Measurements from ENCODE around the gene THAP8. TPM values are rescaled to one million over a fixed set of nuclear protein-coding genes. Genes with fewer than 3 reads are reported as not detected.

THAP8 gene
- polyA plus RNA-seq, 1 donor (not counting 4 experiments of a cell fraction or from before 2014, with no cell fraction given) = 1.8 TPM

- Histone ChIP-seq H3K9ac (ENCODE audit: control insufficient read depth, extremely low read depth, insufficient read depth, low read length) (no peak overlapping the region), H3K9me3 (ENCODE audit: control insufficient read depth, low read depth, low read length) (no peaks in the 10 kb centered on the region), H3K79me2 (ENCODE audit: control insufficient read depth, insufficient read depth, low read length) (no peaks in the 10 kb centered on the region), H3K36me3 (ENCODE audit: control insufficient read depth in 2 of 2, extremely low read depth in 1 of 2, insufficient read depth in 2 of 2, low read length in 2 of 2) (peaks cover 1 to 10% of the 10 kb centered on the region in 2 experiments), H4K20me1 (ENCODE audit: control insufficient read depth, extremely low read depth, insufficient read depth, low read length) (no peaks in the 10 kb centered on the region), H3K4me1 (ENCODE audit: control insufficient read depth, extremely low read depth, insufficient read depth, low read length) (no peaks in the 10 kb centered on the region), H3K27ac (ENCODE audit: control insufficient read depth, insufficient read depth, low read length) (no peak overlapping the region), H3K27me3 (ENCODE audit: control insufficient read depth, extremely low read depth, insufficient read depth, low read length) (no peaks in the 10 kb centered on the region), H3K4me2 (ENCODE audit: control insufficient read depth, extremely low read depth, insufficient read depth, low read depth, low read length) (no peak overlapping the region), H3K9me1 (ENCODE audit: control insufficient read depth, extremely low read depth, insufficient read depth, low read length) (no peaks in the 10 kb centered on the region), H2AFZ (ENCODE audit: control insufficient read depth, low read length) (no peak overlapping the region), H3K4me3 (ENCODE audit: control insufficient read depth in 2 of 3, extremely low read depth in 1 of 3, insufficient read depth in 2 of 3, low read depth in 1 of 3, low read length in 3 of 3) (no peak overlapping the region)
- FAIRE-seq (no peak), DNase-seq (ENCODE audit: low read depth, low spot score) (no peak)
- dilution Hi-C loops (cut with MboI; ENCODE audit: extremely low pct_ligation_motif_present, low sequenced_read_pairs) = no loop called here
- no peak for TF ChIP-seq EZH2 (IDR thresholded peaks at IDR 0.05; ENCODE audit: low read length)
- TF ChIP-seq, protein P1, sequence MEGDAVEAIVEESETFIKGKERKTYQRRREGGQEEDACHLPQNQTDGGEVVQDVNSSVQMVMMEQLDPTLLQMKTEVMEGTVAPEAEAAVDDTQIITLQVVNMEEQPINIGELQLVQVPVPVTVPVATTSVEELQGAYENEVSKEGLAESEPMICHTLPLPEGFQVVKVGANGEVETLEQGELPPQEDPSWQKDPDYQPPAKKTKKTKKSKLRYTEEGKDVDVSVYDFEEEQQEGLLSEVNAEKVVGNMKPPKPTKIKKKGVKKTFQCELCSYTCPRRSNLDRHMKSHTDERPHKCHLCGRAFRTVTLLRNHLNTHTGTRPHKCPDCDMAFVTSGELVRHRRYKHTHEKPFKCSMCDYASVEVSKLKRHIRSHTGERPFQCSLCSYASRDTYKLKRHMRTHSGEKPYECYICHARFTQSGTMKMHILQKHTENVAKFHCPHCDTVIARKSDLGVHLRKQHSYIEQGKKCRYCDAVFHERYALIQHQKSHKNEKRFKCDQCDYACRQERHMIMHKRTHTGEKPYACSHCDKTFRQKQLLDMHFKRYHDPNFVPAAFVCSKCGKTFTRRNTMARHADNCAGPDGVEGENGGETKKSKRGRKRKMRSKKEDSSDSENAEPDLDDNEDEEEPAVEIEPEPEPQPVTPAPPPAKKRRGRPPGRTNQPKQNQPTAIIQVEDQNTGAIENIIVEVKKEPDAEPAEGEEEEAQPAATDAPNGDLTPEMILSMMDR (optimal IDR thresholded peaks at IDR 0.05 in 1 of 3, IDR thresholded peaks at IDR 0.05 in 1 of 3, conservative IDR thresholded peaks at IDR 0.05 in 1 of 3; ENCODE audit: extremely low read depth in 1 of 3, insufficient read depth in 2 of 3, low read length in 3 of 3) = no peak
Measured at GRCh38 chr19:36027696-36028095, 26.4 kb downstream of the THAP8 start.

DNA sequence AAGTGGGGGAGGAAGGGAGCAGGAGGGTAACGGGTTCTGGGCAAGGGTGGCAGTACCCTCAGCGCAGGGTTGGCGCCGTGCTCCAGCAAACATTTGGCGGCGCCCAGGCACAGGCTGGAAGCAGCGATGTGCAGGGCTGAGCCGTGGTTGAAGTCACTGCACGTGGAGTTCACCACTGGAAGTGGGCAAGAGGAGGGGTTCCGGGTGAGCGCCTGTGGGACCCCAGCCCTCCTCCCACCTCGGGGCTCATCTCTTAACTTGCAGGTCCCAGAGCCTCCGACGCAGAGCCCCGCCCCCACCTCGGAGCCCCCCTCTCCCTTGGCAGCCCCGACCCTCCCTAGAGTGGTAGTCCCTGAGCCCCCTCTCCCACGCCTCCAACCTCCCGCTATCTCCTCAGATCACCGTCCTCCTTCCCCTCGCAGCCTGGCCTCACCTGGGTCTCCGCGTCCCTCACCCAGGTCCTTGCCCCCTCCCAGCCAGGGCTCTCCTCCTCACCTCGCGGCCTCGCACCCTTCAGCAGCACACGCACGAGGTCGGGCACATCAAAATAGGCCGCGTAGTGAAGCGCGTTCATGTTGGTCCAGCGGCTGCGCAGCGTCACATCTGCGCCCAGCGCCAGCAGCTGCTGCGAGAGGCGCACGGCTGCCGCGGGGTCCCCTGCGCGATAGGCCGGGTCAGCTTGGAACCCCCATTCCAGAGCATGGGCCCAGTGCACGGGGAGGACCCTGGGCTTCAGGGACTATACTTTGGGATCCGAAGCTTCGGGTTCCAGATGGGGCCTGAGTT, 27.8 kb downstream of the THAP8 start:
- H3K36me3 ChIP-seq (ENCODE audit: control insufficient read depth in 2 of 2, extremely low read depth in 1 of 2, insufficient read depth in 2 of 2, low read length in 2 of 2) = peaks cover 1 to 10% of the 10 kb centered on the region in 2 experiments
- no peaks in the 10 kb centered on the region for H3K9me3 ChIP-seq (ENCODE audit: control insufficient read depth, low read depth, low read length)
- H3K79me2 ChIP-seq (ENCODE audit: control insufficient read depth, insufficient read depth, low read length) = no peaks in the 10 kb centered on the region
- FAIRE-seq (no peak), DNase-seq (ENCODE audit: low read depth, low spot score) (no peak)
- TF ChIP-seq EZH2 (IDR thresholded peaks at IDR 0.05; ENCODE audit: low read length) = no peak
- TF ChIP-seq, protein P1 (optimal IDR thresholded peaks at IDR 0.05 in 1 of 3, IDR thresholded peaks at IDR 0.05 in 1 of 3, conservative IDR thresholded peaks at IDR 0.05 in 1 of 3; ENCODE audit: extremely low read depth in 1 of 3, insufficient read depth in 2 of 3, low read length in 3 of 3) = no peak
- no peaks in the 10 kb centered on the region for H4K20me1 ChIP-seq (ENCODE audit: control insufficient read depth, extremely low read depth, insufficient read depth, low read length)
- dilution Hi-C loops (cut with MboI; ENCODE audit: extremely low pct_ligation_motif_present, low sequenced_read_pairs) = no loop called here
- no peak overlapping the region for H3K27ac ChIP-seq (ENCODE audit: control insufficient read depth, insufficient read depth, low read length)
- H2AFZ ChIP-seq (ENCODE audit: control insufficient read depth, low read length) = no peak overlapping the region
- H3K27me3 ChIP-seq (ENCODE audit: control insufficient read depth, extremely low read depth, insufficient read depth, low read length) = no peaks in the 10 kb centered on the region
- H3K9ac ChIP-seq (ENCODE audit: control insufficient read depth, extremely low read depth, insufficient read depth, low read length) = no peak overlapping the region
- H3K4me2 ChIP-seq (ENCODE audit: control insufficient read depth, extremely low read depth, insufficient read depth, low read depth, low read length) = no peak overlapping the region
- no peaks in the 10 kb centered on the region for H3K4me1 ChIP-seq (ENCODE audit: control insufficient read depth, extremely low read depth, insufficient read depth, low read length)
- no peaks in the 10 kb centered on the region for H3K9me1 ChIP-seq (ENCODE audit: control insufficient read depth, extremely low read depth, insufficient read depth, low read length)
- no peak overlapping the region for H3K4me3 ChIP-seq (ENCODE audit: control insufficient read depth in 2 of 3, extremely low read depth in 1 of 3, insufficient read depth in 2 of 3, low read depth in 1 of 3, low read length in 3 of 3)

Measured in keratinocyte (primary cell).